GM12872 (cell line): ENCODE measurements around the gene RNFT1.

ENCODE experiments used
- TF ChIP-seq, protein P1 (sequence below): IDR thresholded peaks from 3 replicates; pipeline ENCODE4 v1.5.1; 2011; ENCODE audit warnings: low read depth, mild to moderate bottlenecking, low read length, moderate library complexity; ENCODE audit not compliant: insufficient read depth

RNFT1 gene

GRCh38 chr17:59964482-59965328, at the start of gene RNFT1:
Gene RNFT1 (minus strand): TSS chr17:59964740. CDS start chr17:59964663, 77 bp downstream.
- TF ChIP-seq, protein P1, sequence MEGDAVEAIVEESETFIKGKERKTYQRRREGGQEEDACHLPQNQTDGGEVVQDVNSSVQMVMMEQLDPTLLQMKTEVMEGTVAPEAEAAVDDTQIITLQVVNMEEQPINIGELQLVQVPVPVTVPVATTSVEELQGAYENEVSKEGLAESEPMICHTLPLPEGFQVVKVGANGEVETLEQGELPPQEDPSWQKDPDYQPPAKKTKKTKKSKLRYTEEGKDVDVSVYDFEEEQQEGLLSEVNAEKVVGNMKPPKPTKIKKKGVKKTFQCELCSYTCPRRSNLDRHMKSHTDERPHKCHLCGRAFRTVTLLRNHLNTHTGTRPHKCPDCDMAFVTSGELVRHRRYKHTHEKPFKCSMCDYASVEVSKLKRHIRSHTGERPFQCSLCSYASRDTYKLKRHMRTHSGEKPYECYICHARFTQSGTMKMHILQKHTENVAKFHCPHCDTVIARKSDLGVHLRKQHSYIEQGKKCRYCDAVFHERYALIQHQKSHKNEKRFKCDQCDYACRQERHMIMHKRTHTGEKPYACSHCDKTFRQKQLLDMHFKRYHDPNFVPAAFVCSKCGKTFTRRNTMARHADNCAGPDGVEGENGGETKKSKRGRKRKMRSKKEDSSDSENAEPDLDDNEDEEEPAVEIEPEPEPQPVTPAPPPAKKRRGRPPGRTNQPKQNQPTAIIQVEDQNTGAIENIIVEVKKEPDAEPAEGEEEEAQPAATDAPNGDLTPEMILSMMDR = no peak

DNA sequence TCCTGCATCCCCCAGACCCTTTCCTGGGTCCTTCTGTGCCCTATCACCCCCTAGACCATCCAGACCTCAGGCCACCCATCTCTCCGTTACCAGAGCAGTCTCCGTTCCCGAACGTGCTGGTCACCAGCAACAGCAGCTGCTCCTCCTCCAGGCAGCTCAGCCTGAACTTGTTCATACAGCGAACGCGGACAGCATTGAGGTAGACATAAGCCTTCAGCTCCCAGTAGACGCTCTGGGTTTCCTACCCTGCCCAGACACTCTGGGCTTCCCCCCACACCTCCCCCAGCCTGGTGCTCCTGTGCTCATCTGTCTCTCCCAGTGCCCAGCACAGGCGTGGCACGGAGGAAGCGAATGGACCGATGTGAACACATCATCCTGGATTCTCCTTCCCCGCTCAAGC, 41.6 kb upstream of the RNFT1 start:
- TF ChIP-seq, protein P1 = no peak

DNA sequence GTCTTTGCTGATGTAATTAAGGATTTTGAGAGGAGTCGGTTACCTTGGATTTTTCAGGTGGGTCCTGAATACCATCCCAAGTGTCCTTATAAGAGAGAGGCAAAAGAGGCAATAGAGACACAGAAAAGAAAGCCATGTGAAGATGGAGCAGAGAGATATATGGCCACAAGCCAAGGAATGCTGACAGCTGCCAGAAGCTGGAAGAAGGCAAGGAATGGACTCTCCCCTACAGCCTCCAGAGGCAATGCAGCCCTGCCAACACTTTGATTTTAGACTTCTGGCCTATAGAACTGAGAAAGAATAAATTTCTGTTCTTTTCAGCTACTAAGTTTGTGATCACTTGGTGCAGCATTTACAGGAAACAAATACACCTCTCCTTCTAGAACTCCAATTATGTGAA, 8.2 kb upstream of the RNFT1 start:
- TF ChIP-seq, protein P1 = no peak

DNA sequence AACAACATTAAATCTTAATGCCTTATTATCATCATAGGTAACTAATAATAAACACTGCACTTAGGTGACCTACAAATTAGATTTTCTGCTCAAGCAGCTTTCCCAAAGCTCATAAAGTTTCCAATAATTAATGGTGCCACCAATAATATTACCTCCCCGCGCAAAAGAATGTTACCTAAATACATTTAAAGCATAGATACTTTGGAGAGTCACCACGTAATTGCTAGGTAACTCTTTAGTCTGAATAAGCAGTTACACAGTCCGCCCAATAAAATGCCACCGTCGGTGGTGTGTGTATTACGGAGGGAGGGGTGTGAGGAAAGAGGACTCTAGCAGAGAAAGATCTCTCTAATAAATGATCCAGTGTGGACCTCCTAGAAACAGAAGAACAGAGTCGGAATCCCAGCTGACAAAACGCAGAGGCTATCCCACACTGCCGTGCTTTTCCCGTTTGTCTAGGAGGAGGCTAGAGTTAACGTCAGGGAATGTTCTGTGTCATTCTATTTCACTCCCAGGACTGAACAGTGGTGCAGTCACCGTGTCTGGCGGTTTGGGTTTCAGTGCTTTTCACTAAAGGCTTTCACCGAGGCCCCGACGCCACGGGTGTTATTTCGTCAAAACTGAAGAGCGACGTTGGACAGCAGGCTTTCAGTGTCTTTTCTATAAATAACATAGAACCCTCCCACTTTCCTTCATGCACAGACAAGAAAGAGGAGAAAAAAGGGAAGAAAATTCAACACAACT, 630 bp downstream of the RNFT1 start:
- TF ChIP-seq, protein P1 = no peak

DNA sequence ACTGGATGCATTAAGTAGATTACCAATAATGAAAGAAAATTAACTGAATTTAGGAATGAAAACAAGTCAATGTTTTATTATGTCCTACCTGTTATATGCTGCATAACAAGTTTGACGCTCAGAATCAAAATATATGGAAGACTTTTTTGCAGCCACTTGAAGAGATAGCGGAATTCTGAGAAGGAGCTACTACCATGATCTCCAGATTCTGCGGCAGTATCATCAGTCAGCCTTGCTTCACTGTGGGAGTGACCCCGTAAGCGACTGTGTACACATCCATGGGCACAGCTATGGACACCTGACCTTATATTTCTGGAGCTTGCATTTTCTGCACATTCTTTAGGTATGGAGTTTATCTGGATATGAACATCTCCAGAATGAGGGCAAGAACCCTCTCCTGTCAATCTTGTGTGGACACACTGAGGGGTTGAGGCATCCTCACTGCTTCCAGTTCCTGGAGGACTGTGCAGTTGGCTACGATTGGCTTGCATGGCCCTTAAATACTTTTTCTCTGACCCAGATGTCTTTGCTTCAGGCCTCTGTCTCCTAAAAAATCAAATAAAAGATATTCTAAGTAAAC, 1.7 kb downstream of the RNFT1 start:
- TF ChIP-seq, protein P1 = no peak

GRCh38 chr17:59954856-59955255, 9.7 kb downstream of the RNFT1 start:
- TF ChIP-seq, protein P1 = no peak

DNA sequence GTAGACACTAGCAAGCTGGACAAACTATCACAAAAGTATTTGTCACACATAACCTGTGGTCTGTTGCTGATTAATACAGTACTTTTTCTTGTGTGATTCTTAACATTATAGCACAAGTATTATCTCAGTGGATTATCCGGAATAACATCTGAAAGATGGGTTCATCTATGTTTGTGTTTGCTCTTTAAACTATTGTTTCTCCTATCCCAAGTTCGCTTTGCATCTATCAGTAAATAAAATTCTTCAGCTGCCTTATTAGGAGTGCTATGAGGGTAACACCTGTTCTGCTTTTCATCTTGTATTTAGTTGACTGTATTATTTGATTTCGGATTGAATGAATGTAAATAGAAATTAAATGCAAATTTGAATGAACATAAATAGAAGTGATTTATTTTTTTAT, 14.5 kb downstream of the RNFT1 start:
- TF ChIP-seq, protein P1 = no peak
